H1 (cell line): Measurements from ENCODE around the gene CYP46A1. TPM values are rescaled to one million over a fixed set of nuclear protein-coding genes. Genes with fewer than 3 reads are reported as not detected.

Experiments
- CTCF ChIA-PET: fragments of 300-600 bp; sonication (Branson Sonifier 250); formaldehyde crosslinking; loops from one replicate; lab custom pipeline; 2021; ENCODE audit not compliant: partially characterized antibody; lab: Charles Lee
- POLR2A ChIA-PET: fragments of 300-600 bp; sonication (Branson Sonifier 250); formaldehyde crosslinking; loops from one replicate; lab custom pipeline; 2021; ENCODE audit warnings: inconsistent platforms; ENCODE audit not compliant: partially characterized antibody; lab: Charles Lee
- DNase-seq, 2 experiments: peaks; one replicate each; pipeline versions ENCODE4 v3.0.0 to v3.0.0-alpha.2; 2010 to 2022; ENCODE audit warnings: low spot score in 2 of 2, low read depth in 1 of 2, mixed read lengths in 1 of 2
- FAIRE-seq: peaks from 2 replicates; lab custom pipeline; 2011; peaks lifted over from hg19 to GRCh38; lab: Jason Lieb, UNC
- H2AFZ ChIP-seq: 2 replicates; pipeline ENCODE4 v1.8.1; 2012; ENCODE audit warnings: low read length, inconsistent platforms
- H2AK5ac ChIP-seq: 2 replicates; pipeline ENCODE4 v1.6.1; 2013; ENCODE audit warnings: low read depth, low read length
- H2BK120ac ChIP-seq: replicated peaks from 2 replicates; pipeline ENCODE3; 2013; ENCODE audit warnings: low read depth, low read length, inconsistent platforms
- H2BK12ac ChIP-seq: 2 replicates; pipeline ENCODE4 v1.6.1; 2013; ENCODE audit warnings: low read depth, low read length
- H2BK15ac ChIP-seq: 2 replicates; pipeline ENCODE4 v1.6.1; 2013; ENCODE audit warnings: low read length
- H2BK20ac ChIP-seq: 2 replicates; pipeline ENCODE4 v1.6.1; 2013; ENCODE audit warnings: low read length
- H2BK5ac ChIP-seq: 2 replicates; pipeline ENCODE4 v1.6.1; 2013; ENCODE audit warnings: low read depth, low read length
- H3K14ac ChIP-seq: 2 replicates; pipeline ENCODE4 v1.6.1; 2013; ENCODE audit warnings: inconsistent platforms; ENCODE audit not compliant: insufficient read length
- H3K18ac ChIP-seq: 2 replicates; pipeline ENCODE4 v1.6.1; 2013; ENCODE audit warnings: low read length; ENCODE audit errors: extremely low read depth
- H3K23ac ChIP-seq: 2 replicates; pipeline ENCODE4 v1.6.1; 2013; ENCODE audit warnings: inconsistent platforms; ENCODE audit not compliant: insufficient read length
- H3K23me2 ChIP-seq: 2 replicates; pipeline ENCODE4 v1.6.1; 2013; ENCODE audit warnings: low read depth, low read length
- H3K27ac ChIP-seq: 2 replicates; pipeline ENCODE4 v1.6.1; 2011; ENCODE audit warnings: low read depth, low read length, inconsistent platforms
- H3K27me3 ChIP-seq, 4 experiments: replicated peaks in 1 of 4; 1 replicate in 1 of 4; 2 replicates in 3 of 4; pipeline versions ENCODE4 v1.6.1 to v1.8.1; 2011 to 2013; ENCODE audit warnings: low read length in 3 of 4, mild to moderate bottlenecking in 3 of 4, inconsistent platforms in 2 of 4, mixed read lengths in 2 of 4, moderate library complexity in 1 of 4; ENCODE audit not compliant: control insufficient read depth in 3 of 4, insufficient read depth in 3 of 4; ENCODE audit errors: extremely low read depth in 1 of 4
- H3K36me3 ChIP-seq, 4 experiments: 2 replicates each; pipeline versions ENCODE4 v1.6.1 to v1.8.1; 2011 to 2013; ENCODE audit warnings: mild to moderate bottlenecking in 4 of 4, low read length in 3 of 4, moderate library complexity in 2 of 4, control low read depth in 1 of 4, inconsistent platforms in 1 of 4; ENCODE audit not compliant: insufficient read depth in 4 of 4, control insufficient read depth in 2 of 4
- H3K4ac ChIP-seq: replicated peaks from 2 replicates; pipeline ENCODE3; 2013; ENCODE audit warnings: low read length, low read depth, mixed read lengths, inconsistent platforms; ENCODE audit not compliant: insufficient read length
- H3K4me1 ChIP-seq, 4 experiments: replicated peaks in 1 of 4; 1 replicate in 1 of 4; 2 replicates in 3 of 4; pipeline versions ENCODE4 v1.6.1 to v1.8.1; 2011 to 2013; ENCODE audit warnings: low read length in 3 of 4, inconsistent platforms in 2 of 4, mixed read lengths in 1 of 4; ENCODE audit not compliant: insufficient read depth in 4 of 4, control insufficient read depth in 3 of 4
- H3K4me2 ChIP-seq, 2 experiments: 2 replicates each; pipeline versions ENCODE4 v1.6.1 to v1.8.1; 2011 to 2013; ENCODE audit warnings: low read depth in 2 of 2, low read length in 2 of 2, control low read depth in 1 of 2, inconsistent platforms in 1 of 2, mild to moderate bottlenecking in 1 of 2; ENCODE audit not compliant: insufficient read depth in 1 of 2
- H3K4me3 ChIP-seq, 4 experiments: fragments of 200-600, 300-600 bp in 1 of 4; sonication (generic), shearing (Covaris generic), sonication (Bioruptor Twin) in 1 of 4; 2 replicates each; pipeline versions ENCODE4 v1.5.1 to v1.8.1; 2011 to 2016; ENCODE audit warnings: low read length in 4 of 4, low read depth in 3 of 4, control low read depth in 2 of 4, inconsistent platforms in 2 of 4, mild to moderate bottlenecking in 2 of 4, mixed read lengths in 1 of 4, moderate library complexity in 1 of 4; ENCODE audit not compliant: insufficient read depth in 2 of 4; ENCODE audit errors: extremely low read depth in 1 of 4
- H3K56ac ChIP-seq: replicated peaks from 2 replicates; pipeline ENCODE3; 2013; ENCODE audit warnings: low read depth, mild to moderate bottlenecking, mixed read lengths, low read length, inconsistent platforms; ENCODE audit not compliant: insufficient read length
- H3K79me1 ChIP-seq: 2 replicates; pipeline ENCODE4 v1.6.1; 2013; ENCODE audit warnings: low read depth, low read length, control low read depth
- H3K79me2 ChIP-seq, 2 experiments: 2 replicates each; pipeline versions ENCODE4 v1.6.1 to v1.8.1; 2012 to 2013; ENCODE audit warnings: low read length in 2 of 2, mild to moderate bottlenecking in 2 of 2, inconsistent platforms in 1 of 2; ENCODE audit not compliant: insufficient read depth in 2 of 2, control insufficient read depth in 1 of 2
- H3K9ac ChIP-seq, 4 experiments: replicated peaks in 1 of 4; 1 replicate in 1 of 4; 2 replicates in 3 of 4; pipeline versions ENCODE4 v1.6.1 to v1.8.1; 2011 to 2013; ENCODE audit warnings: low read depth in 3 of 4, low read length in 3 of 4, control low read depth in 2 of 4, mild to moderate bottlenecking in 2 of 4, moderate library complexity in 2 of 4, inconsistent platforms in 1 of 4; ENCODE audit errors: extremely low read depth in 1 of 4
- H3K9me3 ChIP-seq, 2 experiments: 2 replicates each; pipeline versions ENCODE4 v1.6.1 to v1.8.1; 2012 to 2013; ENCODE audit warnings: mild to moderate bottlenecking in 2 of 2, moderate library complexity in 2 of 2, control low read depth in 1 of 2, inconsistent platforms in 1 of 2, low read depth in 1 of 2, low read length in 1 of 2, mixed read lengths in 1 of 2; ENCODE audit not compliant: insufficient read depth in 2 of 2
- H4K20me1 ChIP-seq, 2 experiments: replicated peaks in 1 of 2; 2 replicates each; pipeline versions ENCODE3 to v1.8.1; 2011 to 2013; ENCODE audit warnings: inconsistent platforms in 2 of 2, low read length in 2 of 2, mild to moderate bottlenecking in 1 of 2; ENCODE audit not compliant: insufficient read depth in 2 of 2, control insufficient read depth in 1 of 2
- H4K5ac ChIP-seq: 2 replicates; pipeline ENCODE4 v1.6.1; 2013; ENCODE audit warnings: low read length, low read depth, mixed read lengths, inconsistent platforms; ENCODE audit not compliant: insufficient read length
- H4K8ac ChIP-seq: 2 replicates; pipeline ENCODE4 v1.8.0; 2013; ENCODE audit warnings: mild to moderate bottlenecking, moderate library complexity, low read length, inconsistent platforms; ENCODE audit not compliant: insufficient read depth; ENCODE audit errors: extremely low read depth
- H4K91ac ChIP-seq: replicated peaks from 2 replicates; pipeline ENCODE3; 2013; ENCODE audit warnings: low read length, mixed read lengths, inconsistent platforms; ENCODE audit not compliant: insufficient read length
- KDM1A ChIP-seq: fragments of 200-600, 300-600 bp; sonication (generic); IDR thresholded peaks from 2 replicates; pipeline ENCODE4 v1.7.1; 2016; ENCODE audit warnings: mild to moderate bottlenecking, low read length, borderline replicate concordance
- SRF ChIP-seq: IDR thresholded peaks from 2 replicates; pipeline ENCODE4 v1.6.1; 2011; ENCODE audit warnings: mild to moderate bottlenecking, low read depth, low read length, moderate library complexity
- TEAD4 ChIP-seq: IDR thresholded peaks from 2 replicates; pipeline ENCODE4 v1.6.1; 2012; ENCODE audit warnings: low read depth, low read length, inconsistent platforms, mixed read lengths
- WGBS, 2 experiments: shearing (Covaris generic) in 1 of 2; methylation state at CpG; one replicate each; pipeline versions ENCODE4 v1.1.6 to v1.1.7; 2013 to 2015; ENCODE audit warnings: low lambda C conversion rate in 2 of 2, mixed read lengths in 2 of 2, inconsistent platforms in 1 of 2, low coverage in 1 of 2, missing lambda C conversion rate in 1 of 2; ENCODE audit not compliant: insufficient replicate concordance in 2 of 2, insufficient coverage in 1 of 2, insufficient read length in 1 of 2; ENCODE audit errors: extremely low coverage in 1 of 2, missing lambda C conversion rate in 1 of 2; 5-methylcytosine and 5-hydroxymethylcytosine counted together
- polyA plus RNA-seq, 7 experiments: library from polyadenylated mRNA; depleted of rRNA in 3 of 7; stranded (reverse) in 5 of 7; unstranded in 2 of 7; fragments of >200 nt in 5 of 7; fragments of 200-250 nt in 2 of 7; gene quantifications; 1 replicate in 5 of 7; 2 replicates in 1 of 7; 4 replicates in 1 of 7; pipeline versions ENCODE4 v1.2.1 to v1.2.3, GENCODE V29; 2011 to 2013; ENCODE audit warnings: missing spikeins in 2 of 7, mixed read lengths in 2 of 7
- total RNA-seq: library from RNA; stranded (reverse); fragmentation: NEBNext Ultra II Directional; extraction: Animal tissue kit (Norgen Biotek cat#: 25700); gene quantifications from 2 replicates; pipeline ENCODE4 v1.2.1, GENCODE V29; 2021

The CYP46A1 gene
- total and polyA plus RNA-seq, 2 of the 8 experiments (the other 6 are each of a cell fraction or from before 2014, with no cell fraction given), result 0.41 to 1.3 TPM

DNA sequence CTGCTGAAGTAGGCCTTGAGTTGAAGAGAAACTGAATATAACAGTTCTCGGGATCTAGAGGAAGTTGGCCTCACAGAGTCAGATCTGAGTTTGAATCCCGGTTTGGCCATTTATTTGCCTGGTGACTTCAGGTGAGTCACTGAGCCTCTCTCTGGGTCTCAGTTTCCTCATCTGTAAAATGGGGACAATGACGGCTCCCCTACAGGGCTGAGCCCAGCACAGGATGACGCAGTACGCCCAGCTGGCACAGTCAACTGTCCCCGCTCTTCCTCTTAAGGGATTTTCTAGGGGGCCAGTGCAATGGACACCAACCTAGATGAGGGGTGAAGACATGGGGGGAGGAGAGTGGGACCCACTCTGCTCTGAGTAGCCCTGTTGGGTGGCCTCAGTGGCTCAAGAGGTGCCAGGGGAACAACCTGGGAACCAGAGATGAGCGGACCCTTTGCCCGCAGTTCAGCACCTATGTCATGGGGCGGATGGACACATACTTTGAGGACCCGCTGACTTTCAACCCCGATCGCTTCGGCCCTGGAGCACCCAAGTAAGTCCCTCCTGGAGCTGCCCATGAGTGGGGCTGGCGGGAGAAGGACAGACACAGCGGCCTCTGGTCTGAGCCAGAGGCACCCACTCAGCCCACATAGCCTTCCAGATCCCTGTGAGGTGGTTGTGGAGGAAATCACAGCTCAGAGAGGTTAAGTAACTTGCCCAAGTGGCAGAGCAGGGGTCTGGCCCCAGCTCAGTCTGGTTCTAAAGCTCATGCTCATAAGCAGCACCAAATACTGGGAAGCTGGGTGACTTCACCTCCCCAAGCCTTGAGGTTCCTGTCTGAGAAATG is 41.1 kb downstream of the CYP46A1 start:
- Histone ChIP-seq H2AK5ac (no peak overlapping the region), H3K9ac (no peak overlapping the region), H2BK15ac (0 out of 2 replicates have a peak overlapping the region, but pooled peaks have one; percentile 10), H4K91ac (no peak overlapping the region), H4K20me1 (peaks cover 0 to 1% of the 10 kb centered on the region in 2 experiments), H3K56ac (no peak overlapping the region), H2AFZ (no peak overlapping the region), H3K23me2 (no peaks in the 10 kb centered on the region; the same call in 1 of the 2 replicates), H3K23ac (no peak overlapping the region), H4K5ac (no peak overlapping the region), H3K79me2 (no peaks in the 10 kb centered on the region), H4K8ac (no peak overlapping the region), H2BK20ac (no peak overlapping the region), H2BK120ac (no peak overlapping the region), H3K4me1 (peaks cover 0 to 6% (median under 1%) of the 10 kb centered on the region in 4 experiments; a peak in 1 of 7 replicates), H3K14ac (no peak overlapping the region), H3K79me1 (no peaks in the 10 kb centered on the region)
- 93% methylated on average over 14 of the region's 15 CpGs; no CpG with 5 or more reads in 1 of the 2 experiments for WGBS, 2 experiments
- ChIA-PET POLR2A (no interaction called here), CTCF (interaction anchor here (0.6 to 18.9 kb wide), 4 partner anchors 10 to 205 kb away, joined by 3 to 237 read pairs (median 4); no protein-coding TSS in a partner anchor)
- 0 out of 2 replicates have a peak, but pooled peaks have one; percentile 55 for TF ChIP-seq KDM1A
- TF ChIP-seq TEAD4, result no peak
- TF ChIP-seq SRF, result no peak
- TF ChIP-seq, all 59 proteins: peak for 1
- Histone ChIP-seq H2BK5ac (no peak overlapping the region), H3K4me2 (no peak overlapping the region), H3K4ac (no peak overlapping the region), H3K27ac (no peak overlapping the region), H3K4me3 (no peak overlapping the region), H2BK12ac (no peak overlapping the region), H3K9me3 (no peaks in the 10 kb centered on the region), H3K36me3 (no peaks in the 10 kb centered on the region), H3K18ac (no peak overlapping the region), H3K27me3 (no peaks in the 10 kb centered on the region)
- FAIRE-seq, result no peak
- peak in 1 of 2 experiments; percentile 38 for DNase-seq
